SIG-M5 treated with dmso at 0.1 percent for 504 hours (cell line): ENCODE data around the gene COL5A2.

Experiments used
- DNase-seq: peaks from one replicate; lab custom pipeline; 2025; ENCODE audit not compliant: unreplicated experiment; lab: John Stamatoyannopoulos, UW

Gene COL5A2

GRCh38 chr2:189109921-189110397, 69.6 kb downstream of the COL5A2 start:
- DNase-seq: no peak

DNA sequence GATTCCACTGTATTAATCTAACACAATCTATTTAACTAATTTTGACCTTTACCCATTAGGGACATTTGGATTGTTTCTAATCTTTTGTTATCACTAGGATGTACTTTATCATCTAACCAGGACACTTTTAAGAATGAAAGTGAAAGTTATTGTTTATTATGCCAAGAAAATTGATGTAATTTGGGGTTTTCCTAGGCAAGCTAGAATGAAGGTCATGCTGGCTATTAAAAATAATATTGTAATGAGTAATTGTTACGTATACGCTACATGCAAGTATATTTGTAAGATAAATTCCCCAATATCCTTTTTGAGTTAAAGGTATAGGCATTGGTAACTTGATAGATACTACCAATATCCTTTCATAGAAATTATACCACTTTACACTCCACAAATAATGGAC, 74.6 kb downstream of the COL5A2 start:
- no peak for DNase-seq

DNA sequence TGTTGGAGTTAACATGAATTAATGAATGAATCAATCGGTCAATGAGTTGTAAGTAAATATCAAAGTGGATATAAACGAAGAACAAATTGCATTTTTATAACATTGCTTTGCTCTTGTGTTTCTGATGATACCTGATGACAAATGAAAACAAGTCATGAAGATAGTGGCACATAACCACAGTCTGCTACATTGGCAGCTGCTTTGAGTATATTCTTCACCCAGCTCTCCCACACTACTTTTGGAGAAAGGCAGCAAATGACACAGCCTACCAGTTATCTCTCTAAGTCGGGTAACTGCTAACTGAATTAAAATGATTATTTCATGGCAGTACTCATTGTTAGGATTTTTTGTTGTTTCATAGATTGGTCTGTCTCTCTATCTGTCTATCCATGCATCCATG, 76.8 kb downstream of the COL5A2 start:
- no peak for DNase-seq

- DNase-seq: no peak
These were observed 81.6 kb downstream of the COL5A2 start for GRCh38 chr2:189097934-189098333.

- DNase-seq: no peak
These were observed 82.7 kb downstream of the COL5A2 start for GRCh38 chr2:189096769-189097447.

DNA sequence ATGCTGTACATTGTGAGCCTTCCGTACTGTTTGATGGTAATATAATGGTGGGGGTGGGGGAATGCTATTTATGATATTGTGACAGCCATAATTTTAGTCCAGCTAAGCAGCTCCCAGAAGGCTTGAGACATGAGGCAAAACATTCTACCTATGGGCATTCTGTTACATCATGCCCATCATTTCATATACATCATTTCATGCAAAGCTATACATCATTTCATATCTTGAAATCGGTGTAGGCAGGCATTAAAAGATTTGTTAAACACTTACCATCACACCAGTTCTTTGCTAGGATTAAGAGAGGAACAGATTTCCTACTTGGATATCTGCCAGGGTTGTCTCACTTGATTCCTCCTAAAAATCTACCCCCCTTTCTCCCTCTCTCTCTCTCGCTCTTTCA, 84.5 kb downstream of the COL5A2 start:
- DNase-seq: no peak

DNA sequence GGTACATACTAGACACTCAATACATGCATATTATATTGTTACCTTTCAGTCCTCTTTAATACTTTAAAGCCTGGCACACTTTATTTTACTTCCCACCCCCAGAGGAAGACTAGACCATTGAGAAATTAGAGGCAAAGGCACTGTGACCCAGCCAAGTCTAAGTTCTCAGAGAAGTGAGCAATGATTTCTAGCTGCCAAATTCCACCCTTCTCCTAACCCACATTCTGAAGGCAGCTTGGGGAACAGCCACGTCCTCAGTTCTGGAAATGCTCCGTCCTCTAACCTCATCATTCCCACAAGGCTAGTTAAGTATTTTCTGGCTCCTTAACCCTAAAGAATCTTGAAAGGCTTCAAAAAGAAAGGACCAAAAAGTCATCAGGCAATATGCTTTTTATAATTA, 86.6 kb downstream of the COL5A2 start:
- DNase-seq: no peak

DNA sequence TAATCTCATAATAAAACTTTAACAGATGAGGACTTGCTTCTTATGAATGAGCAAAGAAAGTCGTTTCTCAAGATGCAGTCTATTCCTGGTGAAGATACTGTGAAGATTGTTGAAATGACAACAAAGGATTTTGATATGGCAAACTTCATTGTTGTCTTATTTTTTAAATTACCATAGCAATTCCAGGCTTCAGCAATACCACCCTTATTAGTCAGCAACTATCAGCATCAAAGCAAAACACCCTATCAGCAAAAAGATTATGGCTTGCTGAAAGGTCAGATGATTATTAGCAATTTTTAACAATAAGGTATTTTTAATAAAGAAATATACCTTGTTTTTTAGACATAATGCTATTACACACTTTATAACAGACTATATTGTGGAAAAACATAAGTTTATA, 88.3 kb downstream of the COL5A2 start:
- DNase-seq: no peak

DNA sequence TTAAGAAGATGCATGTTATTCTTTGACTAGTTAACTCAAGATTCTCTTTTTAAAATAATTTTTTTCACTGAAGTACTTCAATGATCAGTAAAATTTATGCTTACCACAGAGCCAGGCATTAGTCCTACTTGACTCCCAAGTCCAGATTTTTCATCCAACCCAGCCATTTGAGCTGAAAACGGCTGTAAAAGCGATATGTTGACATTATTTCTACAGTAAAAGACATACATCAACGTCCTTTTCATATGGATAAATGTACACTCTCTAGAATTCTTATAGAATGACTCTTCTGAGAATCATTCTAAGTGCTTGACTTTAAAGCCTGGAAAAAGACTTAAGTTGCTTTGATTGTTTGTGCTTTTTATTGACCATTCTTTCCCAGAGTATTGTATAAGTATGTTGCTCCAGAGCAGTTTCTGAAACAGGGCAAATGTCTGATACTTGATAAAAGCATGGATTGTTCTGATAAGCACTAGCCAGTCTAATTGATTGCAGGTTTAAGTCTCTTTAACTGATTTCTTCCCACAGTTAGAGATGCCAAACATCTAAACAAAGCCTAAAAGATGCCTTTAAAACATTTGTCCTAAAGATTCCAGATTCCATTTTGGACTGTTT, 90.9 kb downstream of the COL5A2 start:
- DNase-seq: no peak

DNA sequence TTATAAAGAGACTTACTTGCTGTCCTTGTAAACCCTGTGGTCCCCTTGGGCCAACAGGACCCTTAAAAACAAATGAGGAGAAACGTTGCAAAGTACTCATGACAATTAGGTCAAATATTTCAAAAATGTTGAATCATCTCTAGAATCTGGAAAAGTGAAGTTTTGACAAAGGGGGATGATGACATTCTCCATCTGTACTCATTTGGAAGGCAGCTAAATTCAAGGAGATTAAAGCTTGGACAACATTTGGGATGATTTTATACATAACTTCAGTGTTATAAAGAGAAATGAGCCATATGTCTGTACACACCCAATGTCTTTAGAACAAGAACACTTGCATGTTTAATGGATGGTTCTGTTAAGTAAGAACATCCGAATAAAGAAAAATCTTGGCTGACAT, 92.9 kb downstream of the COL5A2 start:
- no peak for DNase-seq

GRCh38 chr2:189086250-189086649, 93.3 kb downstream of the COL5A2 start:
- no peak for DNase-seq

GRCh38 chr2:189083606-189084005, 96.0 kb downstream of the COL5A2 start:
- DNase-seq: no peak

- no peak for DNase-seq
These were observed 96.5 kb downstream of the COL5A2 start for GRCh38 chr2:189083106-189083505.

DNA sequence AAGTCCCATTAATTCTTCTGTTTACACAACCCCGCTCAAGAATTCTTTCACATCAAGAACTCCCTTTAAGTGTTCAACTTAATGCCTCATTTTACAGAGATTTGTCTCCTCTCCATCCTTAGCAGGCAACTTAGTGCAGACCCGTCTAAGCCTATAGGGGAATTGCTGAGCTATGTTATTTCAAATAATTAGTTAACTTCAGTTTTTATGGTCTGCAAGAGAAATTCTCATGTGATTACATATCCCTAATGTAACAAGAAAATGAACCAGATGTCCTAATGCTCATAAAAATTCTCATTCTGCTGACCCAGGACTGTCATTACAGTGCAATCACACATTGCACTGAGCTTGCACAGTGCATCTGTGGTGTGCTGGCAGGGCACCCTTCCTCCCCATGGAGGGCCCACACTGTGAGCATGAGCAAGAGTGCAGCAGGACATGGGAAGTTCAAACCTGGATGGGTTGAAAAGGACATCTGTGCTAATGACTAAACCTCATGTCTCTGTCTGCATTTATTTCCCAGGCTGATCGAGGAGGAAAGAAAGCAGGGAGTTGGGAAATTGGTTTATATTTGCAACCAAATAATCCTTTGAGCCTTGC, 97.1 kb downstream of the COL5A2 start:
- no peak for DNase-seq

GRCh38 chr2:189076572-189076971, 103.0 kb downstream of the COL5A2 start:
- DNase-seq: no peak

GRCh38 chr2:189076120-189076519, 103.4 kb downstream of the COL5A2 start:
- no peak for DNase-seq

- no peak for DNase-seq
These were observed 105.1 kb downstream of the COL5A2 start for GRCh38 chr2:189074506-189074905.

- no peak for DNase-seq
These were observed 107.5 kb downstream of the COL5A2 start for GRCh38 chr2:189072036-189072435.

- no peak for DNase-seq
These were observed 109.5 kb downstream of the COL5A2 start for GRCh38 chr2:189069855-189070619.

DNA sequence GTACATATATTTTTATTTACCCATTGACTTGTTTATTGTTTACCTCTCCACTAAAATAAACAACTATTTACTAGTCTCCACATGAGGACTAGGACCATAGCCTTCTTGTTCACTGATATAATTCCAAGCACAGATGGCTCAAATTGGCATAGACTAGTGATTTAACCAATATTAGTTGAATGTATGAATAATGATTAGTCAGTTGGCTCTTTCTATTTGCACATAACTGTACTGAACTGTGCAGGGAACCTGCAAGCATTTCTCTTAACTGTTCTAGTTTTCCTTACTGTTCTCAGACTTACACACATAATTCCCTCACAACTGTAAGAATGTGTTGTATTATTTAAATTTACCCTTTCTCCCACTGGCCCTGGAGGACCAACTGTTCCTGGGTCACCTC, 113.5 kb downstream of the COL5A2 start:
- no peak for DNase-seq

DNA sequence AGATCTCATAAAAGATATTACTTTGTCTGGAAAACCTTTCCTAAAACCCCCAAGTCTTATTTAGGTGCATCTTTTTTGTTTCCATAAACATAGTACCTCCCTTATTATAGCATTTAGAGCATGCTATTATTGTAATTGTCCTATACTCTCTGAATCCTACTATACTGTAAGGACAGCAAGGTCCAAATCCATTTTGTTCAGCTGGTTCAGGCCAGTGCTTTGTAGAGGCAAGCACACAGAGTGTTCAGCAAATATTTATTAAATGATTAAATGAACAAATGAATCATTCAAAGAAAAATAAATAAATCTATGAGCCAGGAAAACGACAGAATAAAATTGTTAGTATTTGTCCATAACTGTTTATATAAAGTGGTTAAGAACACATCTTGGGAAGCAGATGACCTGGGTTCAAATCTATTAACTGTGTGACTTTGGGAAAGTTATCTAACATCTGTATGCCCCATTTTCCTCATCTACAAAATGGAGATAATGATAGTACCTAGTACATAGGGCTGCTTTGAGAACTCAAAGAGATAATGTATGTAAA, 119.4 kb downstream of the COL5A2 start:
- DNase-seq: no peak
